GM18507 (cell line): ENCODE results near the gene DEDD.

Experiments used
- DNase-seq: peaks from one replicate; pipeline ENCODE4 v3.0.0; 2011; ENCODE audit warnings: low read depth; ENCODE audit not compliant: insufficient read length; ENCODE audit errors: extremely low spot score
- FAIRE-seq: peaks from 2 replicates; lab custom pipeline; 2011; peaks lifted over from hg19 to GRCh38; lab: Jason Lieb, UNC

The DEDD gene

GRCh38 chr1:161099090-161099802 is 33.2 kb downstream of the DEDD start:
- no peak for DNase-seq
- FAIRE-seq = no peak

- FAIRE-seq = peak; percentile 95
Measured at GRCh38 chr1:161098210-161099068, 34.0 kb downstream of the DEDD start, which contains the start of gene KLHDC9. Gene KLHDC9 (plus strand): TSS chr1:161098361. CDS start chr1:161098536, 175 bp downstream.

GRCh38 chr1:161096530-161096929 is 35.9 kb downstream of the DEDD start:
- FAIRE-seq = no peak
- no peak for DNase-seq

More at GRCh38 chr1:161098210-161099068, 34.0 kb downstream of the DEDD start, which contains the start of gene KLHDC9:
- DNase-seq = peak; percentile 88

GRCh38 chr1:161096015-161096414 is 36.5 kb downstream of the DEDD start:
- no peak for DNase-seq
- peak; percentile 73 for FAIRE-seq

GRCh38 chr1:161095230-161095629 is 37.2 kb downstream of the DEDD start:
- DNase-seq = no peak

GRCh38 chr1:161094481-161094880 is 38.0 kb downstream of the DEDD start:
- DNase-seq (no peak), FAIRE-seq (no peak)

More at GRCh38 chr1:161095230-161095629, 37.2 kb downstream of the DEDD start:
- FAIRE-seq = no peak

- DNase-seq (no peak), FAIRE-seq (no peak)
Measured at GRCh38 chr1:161092621-161093028, 39.8 kb downstream of the DEDD start.

- DNase-seq = no peak
- FAIRE-seq = no peak
Measured at GRCh38 chr1:161091796-161092507, 40.5 kb downstream of the DEDD start.

GRCh38 chr1:161091093-161091492 is 41.4 kb downstream of the DEDD start:
- no peak for DNase-seq
- no peak for FAIRE-seq

GRCh38 chr1:161090617-161091016 is 41.9 kb downstream of the DEDD start:
- no peak for FAIRE-seq
- DNase-seq = no peak

GRCh38 chr1:161089938-161090337 is 42.5 kb downstream of the DEDD start:
- DNase-seq (no peak), FAIRE-seq (no peak)

- no peak for FAIRE-seq
- DNase-seq = no peak
Measured at GRCh38 chr1:161089251-161089924, 43.1 kb downstream of the DEDD start, which contains the start of gene NECTIN4. Gene NECTIN4 (minus strand): TSS chr1:161089558. CDS start chr1:161089296, 262 bp downstream.

- FAIRE-seq (no peak), DNase-seq (no peak)
Measured at GRCh38 chr1:161088587-161089110, 43.8 kb downstream of the DEDD start.

- no peak for DNase-seq
- no peak for FAIRE-seq
Measured at GRCh38 chr1:161086457-161086856, 46.0 kb downstream of the DEDD start.

GRCh38 chr1:161085165-161085564 is 47.3 kb downstream of the DEDD start:
- FAIRE-seq (no peak), DNase-seq (no peak)

GRCh38 chr1:161084597-161084988 is 47.9 kb downstream of the DEDD start:
- no peak for DNase-seq

GRCh38 chr1:161083748-161084596 is 48.5 kb downstream of the DEDD start:
- FAIRE-seq (no peak), DNase-seq (no peak)

More at GRCh38 chr1:161084597-161084988, 47.9 kb downstream of the DEDD start:
- no peak for FAIRE-seq
